HG03342 (cell line): ENCODE results near the gene DGKG.

Experiments used
- ATAC-seq: cut with Tn5 transposase; IDR thresholded peaks from one replicate; pipeline ENCODE4 v1.9.1; 2021; ENCODE audit warnings: mild to moderate bottlenecking, moderate library complexity; ENCODE audit not compliant: unreplicated experiment

The DGKG gene

GRCh38 chr3:186151077-186151971 is 210.7 kb downstream of the DGKG start:
- ATAC-seq: no peak

DNA sequence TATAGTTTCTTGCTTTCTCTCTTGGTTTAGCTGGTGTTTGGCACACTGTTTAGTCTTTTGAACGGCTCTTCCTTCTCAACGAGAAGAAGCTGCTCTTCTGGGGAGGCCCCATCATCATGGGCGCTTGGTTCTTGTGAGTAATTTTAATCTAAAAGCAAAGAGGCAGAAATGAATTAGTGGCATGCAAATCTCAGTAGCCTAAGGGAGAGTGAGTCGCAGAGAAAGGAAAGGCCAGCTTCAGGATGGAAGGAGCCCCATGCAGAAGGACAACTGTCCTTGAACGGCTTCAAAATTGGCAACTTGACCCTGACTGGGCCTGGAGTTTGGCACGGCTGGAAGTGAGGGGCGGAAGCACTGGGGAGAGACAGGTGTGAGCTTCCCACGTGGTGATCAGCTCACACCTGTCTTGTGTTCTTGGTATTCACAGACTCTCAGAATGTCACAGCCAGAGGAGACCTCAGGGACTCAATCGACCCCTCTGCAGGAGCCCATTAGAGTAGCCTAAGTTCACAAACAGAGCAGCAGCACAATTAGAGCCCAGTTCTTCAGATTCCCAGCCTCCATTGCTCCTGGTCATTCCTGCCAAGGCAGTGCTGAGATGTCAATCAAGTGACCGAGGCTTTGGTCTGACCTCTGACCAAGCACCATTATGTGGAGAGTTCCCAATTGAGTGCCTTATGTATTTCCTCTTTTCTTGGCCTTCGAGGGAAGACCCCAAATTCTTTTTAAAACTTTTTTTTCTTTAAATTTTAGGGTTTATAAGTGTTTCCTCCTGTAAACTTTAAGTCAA is 211.8 kb downstream of the DGKG start:
- ATAC-seq: no peak

GRCh38 chr3:186149319-186149960 is 212.6 kb downstream of the DGKG start:
- no peak for ATAC-seq

- ATAC-seq: no peak
Measured at GRCh38 chr3:186144257-186144656, 217.8 kb downstream of the DGKG start.

DNA sequence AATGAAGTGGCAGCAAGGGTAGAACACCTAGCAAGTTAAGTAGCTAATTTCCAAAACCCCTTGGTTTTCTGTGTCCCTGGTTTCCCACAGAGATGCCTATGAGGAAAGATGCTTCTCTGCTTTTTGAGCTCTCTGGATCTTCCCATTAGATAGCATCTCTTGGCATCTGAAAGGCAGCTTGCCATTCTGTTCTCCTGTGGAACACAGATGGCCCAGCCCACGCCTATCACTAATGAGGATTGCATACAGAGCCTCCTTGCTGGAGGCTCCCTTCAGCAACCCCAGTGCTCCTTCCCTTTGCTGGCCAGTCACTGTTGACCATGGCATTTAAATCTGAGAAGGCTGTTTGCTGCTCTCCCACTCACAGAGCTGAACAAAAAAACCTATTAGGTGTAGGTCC is 218.8 kb downstream of the DGKG start:
- no peak for ATAC-seq

DNA sequence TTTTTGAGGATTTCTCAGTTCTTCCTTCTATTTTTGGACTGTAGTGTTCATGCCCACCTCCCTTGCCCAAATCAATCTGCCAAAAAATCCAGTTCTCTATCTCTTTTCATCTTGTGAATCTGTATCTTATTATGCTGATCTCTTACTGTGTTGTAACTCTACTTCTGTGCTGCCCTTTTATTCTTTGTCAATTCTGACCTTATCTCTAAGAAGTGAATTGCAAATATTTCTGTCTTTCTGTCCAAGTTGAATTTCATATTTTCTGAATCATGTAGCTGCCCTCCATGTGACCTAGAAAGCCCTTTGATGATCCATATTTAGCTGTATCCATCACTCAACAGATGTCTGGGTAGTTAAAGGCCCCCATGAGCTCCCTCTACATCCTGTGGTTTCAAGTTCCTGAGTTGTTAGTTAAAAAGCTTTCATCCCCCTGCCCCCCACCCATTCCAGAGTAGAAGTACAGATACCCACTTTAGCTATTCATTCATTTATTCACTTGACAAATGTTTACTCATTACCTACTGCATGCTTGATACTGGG is 219.6 kb downstream of the DGKG start:
- ATAC-seq: no peak

DNA sequence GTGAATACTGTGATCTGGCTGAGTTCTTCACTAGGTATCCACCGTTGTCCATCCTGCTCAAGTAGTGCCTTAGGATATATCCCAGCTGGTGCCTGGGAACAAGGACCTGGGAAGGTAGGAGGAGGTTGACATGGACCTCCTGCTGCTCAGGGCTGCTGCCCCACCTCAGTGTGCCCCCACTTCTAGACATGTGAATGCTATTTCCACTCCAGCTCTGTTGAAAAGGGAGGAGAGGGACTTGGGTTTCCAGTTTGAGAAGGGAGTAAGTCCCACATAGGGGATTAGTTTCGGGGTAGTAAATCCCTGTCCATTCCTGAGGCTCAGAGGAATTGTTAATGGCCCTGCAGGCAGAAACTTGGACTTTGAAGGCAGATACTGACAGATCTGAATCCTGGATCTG is 220.2 kb downstream of the DGKG start:
- no peak for ATAC-seq

DNA sequence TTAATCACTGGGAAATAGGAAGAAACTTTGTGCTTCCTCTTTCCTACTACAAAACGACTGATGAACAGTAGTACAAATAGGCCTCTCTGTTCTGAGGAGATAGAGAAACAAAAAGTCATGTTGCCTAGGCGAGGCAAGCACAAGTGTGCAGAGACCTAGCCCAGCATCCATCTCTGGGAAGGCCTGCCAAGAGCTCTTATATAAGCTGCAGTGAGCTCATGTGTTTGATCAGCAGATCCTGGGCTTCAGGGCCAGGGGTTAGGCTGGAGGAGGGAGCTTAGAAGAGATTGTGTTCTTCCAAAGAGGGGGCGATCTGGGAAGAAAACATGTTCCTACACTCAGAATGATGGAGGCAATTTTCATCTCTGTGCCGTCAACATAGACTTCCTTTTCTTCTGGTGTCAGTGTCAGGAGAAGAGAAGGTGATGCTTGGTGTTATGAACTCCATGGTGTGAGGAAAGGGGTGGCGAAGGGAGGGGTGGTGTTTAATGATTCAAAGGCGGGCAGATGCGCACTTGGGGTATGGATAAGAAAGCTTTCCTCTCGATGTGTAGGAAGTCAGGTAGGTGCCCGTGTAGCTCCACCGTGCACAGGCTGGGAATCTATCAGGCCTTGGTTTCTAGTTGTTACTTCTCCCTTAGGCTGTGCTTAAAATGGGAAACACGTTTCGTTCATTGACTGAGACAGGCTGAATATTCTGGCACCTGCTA is 223.6 kb downstream of the DGKG start:
- no peak for ATAC-seq

DNA sequence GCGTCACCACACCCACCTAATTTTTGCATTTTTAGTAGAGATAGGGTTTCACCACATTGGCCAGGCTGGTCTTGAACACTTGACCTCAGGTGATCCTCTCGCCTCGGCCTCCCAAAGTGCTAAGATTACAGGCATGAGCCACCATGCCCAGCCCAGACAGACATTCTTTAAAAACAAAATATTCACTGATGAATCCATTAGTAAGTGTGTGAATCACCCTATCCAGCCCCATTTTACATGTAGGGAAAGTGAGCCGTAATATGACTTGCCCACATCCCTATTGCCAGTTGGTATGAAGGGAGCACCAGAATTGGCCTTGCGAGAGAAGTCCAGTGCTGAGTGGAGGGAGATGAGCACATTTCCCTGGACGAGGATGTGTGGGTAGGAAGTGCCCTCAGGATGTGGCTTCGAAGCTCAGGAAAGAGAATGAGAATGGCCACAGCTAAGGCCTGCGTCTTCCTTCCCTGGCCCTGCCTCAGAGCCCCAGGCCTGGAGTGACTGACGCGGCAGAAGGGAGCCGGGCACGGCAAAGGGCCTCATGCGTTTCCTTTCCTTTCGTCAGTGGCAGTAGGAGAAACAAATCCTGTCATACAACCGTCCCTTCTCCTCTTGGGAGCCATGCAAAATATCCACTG is 224.9 kb downstream of the DGKG start:
- ATAC-seq: no peak

- ATAC-seq: no peak
Measured at GRCh38 chr3:186133980-186134379, 228.1 kb downstream of the DGKG start.

GRCh38 chr3:186132487-186132886 is 229.5 kb downstream of the DGKG start:
- no peak for ATAC-seq

DNA sequence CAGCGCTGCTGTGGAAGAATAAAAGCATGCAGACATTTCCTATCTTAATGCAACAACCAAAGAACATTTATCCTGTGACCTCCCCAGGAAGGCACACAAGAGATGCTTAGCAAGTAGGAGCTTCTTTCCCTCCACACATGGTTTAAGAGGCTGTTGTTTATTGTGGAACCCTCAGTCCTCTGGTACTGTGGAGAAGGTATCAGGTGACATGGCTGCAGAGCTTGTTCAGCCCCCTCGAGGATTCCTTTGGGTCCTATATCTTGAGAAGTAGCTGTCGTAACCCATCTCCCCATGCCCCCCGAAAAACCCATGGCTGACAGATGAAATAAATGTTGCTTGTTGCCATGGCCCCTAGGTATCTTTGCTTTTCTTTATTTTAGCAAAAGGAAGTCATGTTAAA is 232.8 kb downstream of the DGKG start:
- ATAC-seq: no peak

DNA sequence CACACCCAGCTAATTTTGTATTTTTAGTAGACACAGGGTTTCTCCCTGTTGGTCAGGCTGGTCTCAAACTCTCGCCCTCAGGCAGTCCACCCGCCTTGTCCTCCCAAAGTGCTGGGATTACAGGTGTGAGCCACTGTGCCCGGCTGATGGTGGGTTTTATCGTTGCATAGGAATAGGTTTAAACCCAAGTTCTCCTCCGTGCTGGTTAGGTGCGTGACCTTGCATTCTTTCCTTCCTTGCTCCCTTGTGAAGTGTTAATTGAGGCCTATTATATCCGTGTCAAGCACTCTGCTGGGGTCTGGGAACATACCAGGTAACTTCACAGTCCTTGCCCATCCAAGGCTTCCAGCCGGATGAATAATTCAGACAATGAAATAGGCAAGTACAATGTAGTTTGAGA is 233.9 kb downstream of the DGKG start:
- ATAC-seq: no peak

GRCh38 chr3:186127463-186127862 is 234.6 kb downstream of the DGKG start:
- no peak for ATAC-seq

GRCh38 chr3:186125118-186125517 is 236.9 kb downstream of the DGKG start:
- no peak for ATAC-seq

- ATAC-seq: no peak
Measured at GRCh38 chr3:186124592-186124991, 237.4 kb downstream of the DGKG start.

DNA sequence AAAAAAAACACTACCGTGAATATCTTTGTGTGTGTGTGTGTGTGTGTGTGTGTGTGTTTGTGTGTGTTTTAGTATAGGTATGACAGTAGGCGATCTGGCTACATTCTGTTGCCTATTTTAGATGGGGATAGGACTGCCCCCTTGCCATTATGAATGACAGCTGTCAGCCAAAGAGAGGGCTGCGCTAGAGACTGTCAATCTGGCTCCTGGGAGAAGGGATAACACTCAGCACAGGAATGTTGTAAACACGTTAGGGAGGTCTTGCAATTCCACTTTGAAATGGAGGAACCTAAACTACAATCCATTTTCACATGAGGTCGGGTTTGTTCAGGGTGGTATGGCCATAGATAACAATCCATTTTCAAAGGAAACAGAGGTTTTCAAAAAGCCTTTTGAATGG is 239.0 kb downstream of the DGKG start:
- ATAC-seq: no peak

DNA sequence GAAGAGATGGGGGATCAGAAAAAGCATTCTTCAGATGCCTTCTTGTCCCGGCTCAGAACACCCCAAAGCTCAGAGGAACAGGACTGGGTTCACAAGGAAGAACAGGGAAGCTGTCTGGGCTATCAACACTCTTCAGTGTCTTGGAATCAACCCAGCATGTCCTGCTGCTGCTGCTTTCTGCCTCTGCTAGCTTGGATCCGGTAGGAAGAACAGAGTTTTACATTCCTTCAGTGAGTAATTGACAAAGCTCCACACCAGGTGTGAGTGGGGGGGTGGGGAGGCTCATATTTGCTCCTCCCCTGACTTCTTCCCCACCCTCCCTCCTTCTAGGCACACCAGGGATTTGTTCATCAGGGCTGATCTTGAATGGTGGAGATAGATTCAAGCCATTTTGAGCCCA is 240.1 kb downstream of the DGKG start:
- ATAC-seq: no peak

DNA sequence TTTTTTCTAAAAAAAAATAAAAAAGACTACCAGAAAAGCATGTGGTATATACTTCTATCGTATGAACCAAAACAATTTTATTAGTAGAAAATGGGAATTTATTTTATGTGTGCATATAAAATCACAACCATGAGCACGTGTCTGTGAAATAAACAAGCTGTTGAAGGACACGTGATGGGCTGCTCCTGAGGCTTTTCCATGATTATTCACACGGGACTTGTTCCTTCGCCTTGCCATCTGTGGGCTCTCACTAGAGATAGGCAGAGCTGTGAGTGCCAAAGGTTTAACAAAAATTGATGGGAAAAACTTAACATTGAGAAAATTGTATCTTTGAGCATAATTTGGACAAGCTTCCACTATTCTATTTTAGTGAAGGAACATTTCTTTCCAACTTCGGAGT is 240.8 kb downstream of the DGKG start:
- no peak for ATAC-seq

GRCh38 chr3:186119499-186119898 is 242.5 kb downstream of the DGKG start:
- ATAC-seq: no peak
